Neural cell (in vitro differentiated cells): ENCODE data around the gene SUGCT. TPM values are rescaled to one million over a fixed set of nuclear protein-coding genes. Genes with fewer than 3 reads are reported as not detected.

Experiments
- H2AFZ ChIP-seq: fragments of 200-600, 300-800 bp; sonication (generic), shearing (Covaris generic); 2 replicates; pipeline ENCODE4 v1.6.0; 2014; ENCODE audit warnings: low read depth, mild to moderate bottlenecking, antibody characterized with exemption, low read length, moderate library complexity
- H3F3A ChIP-seq: fragments of 200-600 bp; shearing (Covaris generic); 2 replicates; pipeline ENCODE4 v1.6.1; 2016; ENCODE audit warnings: mild to moderate bottlenecking, moderate library complexity, mixed read lengths, antibody characterized with exemption, low read length; ENCODE audit not compliant: insufficient read depth, poor library complexity, severe bottlenecking
- H3K27ac ChIP-seq: fragments of 200-600, 300-800 bp; sonication (generic), shearing (Covaris generic); 2 replicates; pipeline ENCODE4 v1.5.1; 2014; ENCODE audit warnings: mild to moderate bottlenecking, low read length, moderate library complexity
- H3K27me3 ChIP-seq: fragments of 300-800, 200-600 bp; sonication (generic), shearing (Covaris generic); 2 replicates; pipeline ENCODE4 v1.6.0; 2014; ENCODE audit warnings: mild to moderate bottlenecking, low read depth, low read length, moderate library complexity; ENCODE audit not compliant: insufficient read depth
- H3K36me3 ChIP-seq: fragments of 300-800, 200-600 bp; sonication (generic), shearing (Covaris generic); 2 replicates; pipeline ENCODE4 v1.5.1; 2014; ENCODE audit warnings: mild to moderate bottlenecking, antibody characterized with exemption, low read length, moderate library complexity; ENCODE audit not compliant: insufficient read depth
- H3K4me2 ChIP-seq: fragments of 300-800, 200-600 bp; sonication (generic), shearing (Covaris generic); 2 replicates; pipeline ENCODE4 v1.6.0; 2014; ENCODE audit warnings: mild to moderate bottlenecking, low read length
- H3K4me3 ChIP-seq: fragments of 300-800, 200-600 bp; sonication (generic), shearing (Covaris generic); 2 replicates; pipeline ENCODE4 v1.5.1; 2014; ENCODE audit warnings: mild to moderate bottlenecking, low read length, moderate library complexity
- H3K79me2 ChIP-seq: fragments of 200-600 bp; shearing (Covaris generic); replicated peaks from 2 replicates; pipeline ENCODE4 v1.6.0; 2014; ENCODE audit warnings: mild to moderate bottlenecking, low read length, moderate library complexity; ENCODE audit not compliant: insufficient read depth
- H3K9ac ChIP-seq: fragments of 300-800, 200-600 bp; sonication (generic), shearing (Covaris generic); 2 replicates; pipeline ENCODE4 v1.6.1; 2016; ENCODE audit warnings: mild to moderate bottlenecking, low read length, mixed read lengths
- H3K9me2 ChIP-seq: fragments of 200-600 bp; shearing (Covaris generic); 2 replicates; pipeline ENCODE4 v1.6.1; 2016; ENCODE audit warnings: mild to moderate bottlenecking, low read length, mixed read lengths; ENCODE audit not compliant: insufficient read depth
- H3K9me3 ChIP-seq: fragments of 200-600, 300-800 bp; sonication (generic), shearing (Covaris generic); 2 replicates; pipeline ENCODE4 v1.6.1; 2016; ENCODE audit warnings: mild to moderate bottlenecking, mixed run types, low read length, moderate library complexity, mixed read lengths
- H4K20me1 ChIP-seq: fragments of 200-600 bp; shearing (Covaris generic); 2 replicates; pipeline ENCODE4 v1.6.1; 2016; ENCODE audit warnings: mild to moderate bottlenecking, mixed run types; ENCODE audit not compliant: insufficient read depth
- EP300 ChIP-seq: fragments of 450-650 bp; conservative IDR thresholded peaks from 2 replicates; pipeline ENCODE4 v1.6.1; 2014; ENCODE audit warnings: antibody characterized with exemption, mild to moderate bottlenecking, moderate library complexity; ENCODE audit not compliant: poor library complexity, severe bottlenecking
- EZH2 ChIP-seq: fragments of 200-600, 300-800 bp; shearing (Covaris generic), sonication (generic); IDR thresholded peaks from 2 replicates; pipeline ENCODE4 v1.6.1; 2014; ENCODE audit warnings: antibody characterized with exemption, low read length, borderline replicate concordance, mild to moderate bottlenecking; ENCODE audit not compliant: insufficient read depth, poor library complexity, severe bottlenecking
- MXI1 ChIP-seq: fragments of 450-650 bp; conservative IDR thresholded peaks from 2 replicates; pipeline ENCODE4 v1.6.1; 2014; ENCODE audit warnings: antibody characterized with exemption, mild to moderate bottlenecking; ENCODE audit not compliant: poor library complexity, severe bottlenecking
- POLR2AphosphoS5 ChIP-seq: IDR thresholded peaks from 2 replicates; pipeline ENCODE4 v1.6.1; 2012
- RAD21 ChIP-seq: fragments of 450-650 bp; conservative IDR thresholded peaks from 2 replicates; pipeline ENCODE4 v1.6.1; 2014; ENCODE audit warnings: antibody characterized with exemption, mild to moderate bottlenecking, moderate library complexity
- SMC3 ChIP-seq: fragments of 450-650 bp; conservative IDR thresholded peaks from 2 replicates; pipeline ENCODE4 v1.6.1; 2014; ENCODE audit warnings: antibody characterized with exemption, mild to moderate bottlenecking, moderate library complexity; ENCODE audit not compliant: poor library complexity
- TAF1 ChIP-seq: IDR thresholded peaks from 2 replicates; pipeline ENCODE4 v1.6.1; 2012; ENCODE audit warnings: low read depth
- polyA plus RNA-seq: library from polyadenylated mRNA; depleted of rRNA; stranded (reverse); fragments of >200 nt; gene quantifications from 2 replicates; pipeline ENCODE4 v1.2.3, GENCODE V29; 2014
- TF ChIP-seq, protein P1 (sequence below): fragments of 450-650 bp; IDR thresholded peaks from 2 replicates; pipeline ENCODE4 v1.5.1; 2014; ENCODE audit warnings: antibody characterized with exemption, mild to moderate bottlenecking, moderate library complexity; ENCODE audit not compliant: poor library complexity, severe bottlenecking
- TF ChIP-seq, protein P2 (sequence below): IDR thresholded peaks from 2 replicates; pipeline ENCODE4 v1.6.1; 2012; ENCODE audit warnings: borderline replicate concordance

Gene SUGCT
- polyA plus RNA-seq, 1 donor from 2014 or later = not detected

DNA sequence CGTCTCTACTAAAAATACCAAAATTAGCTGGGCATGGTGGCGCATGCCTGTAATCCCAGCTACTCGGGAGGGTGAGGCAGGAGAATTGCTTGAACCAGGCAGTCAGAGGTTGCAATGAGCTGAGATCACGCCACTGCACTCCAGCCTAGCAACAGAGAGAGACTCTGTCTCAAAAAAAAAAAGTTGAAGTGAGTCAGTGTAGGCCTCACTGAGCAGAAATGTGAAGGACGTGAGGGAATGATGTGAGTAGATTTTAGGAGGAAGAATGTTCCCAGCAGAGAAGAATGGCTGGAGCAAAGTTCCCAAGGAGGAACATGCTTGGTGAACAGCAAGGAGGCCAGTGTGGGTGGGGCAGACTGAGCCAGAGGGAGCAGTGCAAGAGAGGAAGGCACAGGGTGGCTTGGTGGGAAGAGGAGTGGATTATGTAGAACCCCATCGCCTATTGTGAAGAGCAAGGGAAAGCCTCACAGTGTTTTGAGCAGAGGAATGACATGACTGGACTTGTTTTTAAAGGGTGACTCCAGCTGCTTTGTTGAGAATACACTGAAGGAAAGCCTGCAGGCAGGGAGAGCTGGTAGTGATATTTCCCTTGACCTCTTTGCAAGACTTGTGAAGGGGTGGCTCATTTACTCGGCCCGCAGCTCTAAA lies 708.7 kb downstream of the SUGCT start:
- Histone ChIP-seq H2AFZ (no peak overlapping the region), H3K9me2 (no peaks in the 10 kb centered on the region), H3K4me3 (no peak overlapping the region), H4K20me1 (no peaks in the 10 kb centered on the region), H3K36me3 (no peaks in the 10 kb centered on the region), H3K27ac (no peak overlapping the region), H3K9ac (no peak overlapping the region), H3K4me2 (no peak overlapping the region), H3F3A (no peaks in the 10 kb centered on the region), H3K9me3 (peaks cover 4% of the 10 kb centered on the region), H3K27me3 (no peaks in the 10 kb centered on the region), H3K79me2 (no peaks in the 10 kb centered on the region)
- TF ChIP-seq TAF1 (no peak), SMC3 (no peak), EZH2 (no peak), MXI1 (no peak), RAD21 (no peak), EP300 (no peak), POLR2AphosphoS5 (no peak)
- TF ChIP-seq, protein P1, sequence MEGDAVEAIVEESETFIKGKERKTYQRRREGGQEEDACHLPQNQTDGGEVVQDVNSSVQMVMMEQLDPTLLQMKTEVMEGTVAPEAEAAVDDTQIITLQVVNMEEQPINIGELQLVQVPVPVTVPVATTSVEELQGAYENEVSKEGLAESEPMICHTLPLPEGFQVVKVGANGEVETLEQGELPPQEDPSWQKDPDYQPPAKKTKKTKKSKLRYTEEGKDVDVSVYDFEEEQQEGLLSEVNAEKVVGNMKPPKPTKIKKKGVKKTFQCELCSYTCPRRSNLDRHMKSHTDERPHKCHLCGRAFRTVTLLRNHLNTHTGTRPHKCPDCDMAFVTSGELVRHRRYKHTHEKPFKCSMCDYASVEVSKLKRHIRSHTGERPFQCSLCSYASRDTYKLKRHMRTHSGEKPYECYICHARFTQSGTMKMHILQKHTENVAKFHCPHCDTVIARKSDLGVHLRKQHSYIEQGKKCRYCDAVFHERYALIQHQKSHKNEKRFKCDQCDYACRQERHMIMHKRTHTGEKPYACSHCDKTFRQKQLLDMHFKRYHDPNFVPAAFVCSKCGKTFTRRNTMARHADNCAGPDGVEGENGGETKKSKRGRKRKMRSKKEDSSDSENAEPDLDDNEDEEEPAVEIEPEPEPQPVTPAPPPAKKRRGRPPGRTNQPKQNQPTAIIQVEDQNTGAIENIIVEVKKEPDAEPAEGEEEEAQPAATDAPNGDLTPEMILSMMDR = no peak
- TF ChIP-seq, protein P2, sequence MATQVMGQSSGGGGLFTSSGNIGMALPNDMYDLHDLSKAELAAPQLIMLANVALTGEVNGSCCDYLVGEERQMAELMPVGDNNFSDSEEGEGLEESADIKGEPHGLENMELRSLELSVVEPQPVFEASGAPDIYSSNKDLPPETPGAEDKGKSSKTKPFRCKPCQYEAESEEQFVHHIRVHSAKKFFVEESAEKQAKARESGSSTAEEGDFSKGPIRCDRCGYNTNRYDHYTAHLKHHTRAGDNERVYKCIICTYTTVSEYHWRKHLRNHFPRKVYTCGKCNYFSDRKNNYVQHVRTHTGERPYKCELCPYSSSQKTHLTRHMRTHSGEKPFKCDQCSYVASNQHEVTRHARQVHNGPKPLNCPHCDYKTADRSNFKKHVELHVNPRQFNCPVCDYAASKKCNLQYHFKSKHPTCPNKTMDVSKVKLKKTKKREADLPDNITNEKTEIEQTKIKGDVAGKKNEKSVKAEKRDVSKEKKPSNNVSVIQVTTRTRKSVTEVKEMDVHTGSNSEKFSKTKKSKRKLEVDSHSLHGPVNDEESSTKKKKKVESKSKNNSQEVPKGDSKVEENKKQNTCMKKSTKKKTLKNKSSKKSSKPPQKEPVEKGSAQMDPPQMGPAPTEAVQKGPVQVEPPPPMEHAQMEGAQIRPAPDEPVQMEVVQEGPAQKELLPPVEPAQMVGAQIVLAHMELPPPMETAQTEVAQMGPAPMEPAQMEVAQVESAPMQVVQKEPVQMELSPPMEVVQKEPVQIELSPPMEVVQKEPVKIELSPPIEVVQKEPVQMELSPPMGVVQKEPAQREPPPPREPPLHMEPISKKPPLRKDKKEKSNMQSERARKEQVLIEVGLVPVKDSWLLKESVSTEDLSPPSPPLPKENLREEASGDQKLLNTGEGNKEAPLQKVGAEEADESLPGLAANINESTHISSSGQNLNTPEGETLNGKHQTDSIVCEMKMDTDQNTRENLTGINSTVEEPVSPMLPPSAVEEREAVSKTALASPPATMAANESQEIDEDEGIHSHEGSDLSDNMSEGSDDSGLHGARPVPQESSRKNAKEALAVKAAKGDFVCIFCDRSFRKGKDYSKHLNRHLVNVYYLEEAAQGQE = no peak

DNA sequence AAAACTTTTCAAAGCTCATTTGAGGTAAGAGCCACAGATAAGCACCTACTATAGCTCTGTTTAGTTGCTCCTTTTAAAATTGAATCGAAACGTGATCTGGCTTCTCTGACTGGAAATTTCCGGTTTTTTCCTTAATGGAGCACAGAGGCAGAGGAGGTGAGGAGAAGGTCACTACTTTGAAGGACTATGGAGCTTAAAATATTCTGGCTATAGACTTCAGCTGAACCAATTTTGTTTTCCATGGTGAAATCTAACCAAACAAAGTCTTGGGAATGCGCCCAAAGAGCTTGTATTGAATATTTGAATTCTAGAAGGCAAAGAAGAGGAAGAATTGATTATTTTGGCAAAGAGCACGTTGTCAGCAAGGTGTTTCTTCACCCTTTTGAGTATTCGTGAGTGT lies 711.1 kb downstream of the SUGCT start:
- Histone ChIP-seq H3K27ac (no peak overlapping the region), H3K4me2 (no peak overlapping the region), H3K36me3 (no peaks in the 10 kb centered on the region), H3K27me3 (no peaks in the 10 kb centered on the region), H4K20me1 (no peaks in the 10 kb centered on the region), H3K9me2 (no peaks in the 10 kb centered on the region), H3K4me3 (no peak overlapping the region), H3F3A (no peaks in the 10 kb centered on the region), H3K79me2 (no peaks in the 10 kb centered on the region), H2AFZ (no peak overlapping the region), H3K9me3 (no peaks in the 10 kb centered on the region), H3K9ac (no peak overlapping the region)
- TF ChIP-seq, protein P2 = no peak
- TF ChIP-seq RAD21 (no peak), POLR2AphosphoS5 (no peak), SMC3 (no peak), TAF1 (no peak), MXI1 (no peak), EZH2 (no peak), EP300 (no peak)
- TF ChIP-seq, protein P1 = no peak
